ENCODE results near the gene SPINK7.
A peak's percentile ranks its signal among the peaks of the same experiment; 100 is the strongest.

DNA sequence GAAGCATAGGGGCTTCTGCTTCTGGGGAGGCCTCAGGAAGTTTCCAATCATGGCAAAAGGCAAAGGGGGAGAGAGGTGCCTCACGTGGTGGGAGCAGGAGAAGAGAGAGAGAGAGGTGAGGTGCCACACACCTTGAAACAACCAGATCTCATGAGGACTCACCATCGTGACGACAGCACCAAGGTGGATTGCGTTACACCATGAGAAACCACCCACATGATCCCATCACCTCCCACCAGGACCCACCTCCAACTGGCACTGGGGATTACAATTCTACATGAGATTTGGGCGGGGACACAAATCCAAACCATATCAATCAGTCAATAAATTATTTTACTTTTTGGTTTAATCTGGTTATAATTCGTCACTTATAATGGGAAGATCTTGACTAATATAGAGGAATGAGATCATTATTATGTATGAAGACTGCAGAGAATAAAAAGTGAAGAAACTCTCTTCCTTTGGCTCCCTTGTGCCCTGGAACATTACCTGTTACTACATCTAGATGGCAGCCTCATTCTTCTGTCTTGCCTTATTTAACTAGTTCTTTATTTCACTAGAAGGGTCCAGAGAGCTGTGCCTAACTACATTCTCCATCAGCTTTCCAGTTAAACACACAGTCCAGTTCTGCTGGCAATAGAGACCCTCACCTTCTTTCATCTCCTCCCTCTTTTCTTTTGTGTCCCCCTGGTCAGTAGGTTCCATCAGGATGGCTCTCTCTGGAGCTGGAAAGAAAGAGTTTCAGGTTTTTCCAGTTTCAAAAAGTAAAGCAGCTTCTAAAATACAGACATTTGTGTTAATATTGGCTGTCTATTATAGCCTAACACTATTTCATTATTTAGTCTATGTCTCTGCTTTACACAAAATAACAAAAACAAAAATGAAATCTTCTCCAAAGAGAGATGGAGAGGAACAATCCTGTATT lies 21.7 kb upstream of the SPINK7 start:
- TF ChIP-seq, protein P1, sequence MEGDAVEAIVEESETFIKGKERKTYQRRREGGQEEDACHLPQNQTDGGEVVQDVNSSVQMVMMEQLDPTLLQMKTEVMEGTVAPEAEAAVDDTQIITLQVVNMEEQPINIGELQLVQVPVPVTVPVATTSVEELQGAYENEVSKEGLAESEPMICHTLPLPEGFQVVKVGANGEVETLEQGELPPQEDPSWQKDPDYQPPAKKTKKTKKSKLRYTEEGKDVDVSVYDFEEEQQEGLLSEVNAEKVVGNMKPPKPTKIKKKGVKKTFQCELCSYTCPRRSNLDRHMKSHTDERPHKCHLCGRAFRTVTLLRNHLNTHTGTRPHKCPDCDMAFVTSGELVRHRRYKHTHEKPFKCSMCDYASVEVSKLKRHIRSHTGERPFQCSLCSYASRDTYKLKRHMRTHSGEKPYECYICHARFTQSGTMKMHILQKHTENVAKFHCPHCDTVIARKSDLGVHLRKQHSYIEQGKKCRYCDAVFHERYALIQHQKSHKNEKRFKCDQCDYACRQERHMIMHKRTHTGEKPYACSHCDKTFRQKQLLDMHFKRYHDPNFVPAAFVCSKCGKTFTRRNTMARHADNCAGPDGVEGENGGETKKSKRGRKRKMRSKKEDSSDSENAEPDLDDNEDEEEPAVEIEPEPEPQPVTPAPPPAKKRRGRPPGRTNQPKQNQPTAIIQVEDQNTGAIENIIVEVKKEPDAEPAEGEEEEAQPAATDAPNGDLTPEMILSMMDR (conservative IDR thresholded peaks at IDR 0.05; ENCODE audit: low read length): peak; percentile 60; the same call in 1 of the 2 replicates
- no peak for TF ChIP-seq EZH2phosphoT487 (IDR thresholded peaks at IDR 0.05; ENCODE audit: borderline replicate concordance, low read depth, low read length)

All from OCI-LY7 (cell line).